IMR-90 (cell line): Measurements from ENCODE around the gene C19orf25.

ENCODE experiments used
- CEBPB ChIP-seq: IDR thresholded peaks from 2 replicates; pipeline ENCODE4 v1.6.1; 2012; ENCODE audit warnings: low read depth, low read length, improper control_type of control experiment
- CHD1 ChIP-seq: IDR thresholded peaks from 2 replicates; pipeline ENCODE4 v1.6.1; 2012; ENCODE audit warnings: low read depth, low read length, improper control_type of control experiment
- FOS ChIP-seq: fragments of 150-350 bp; IDR thresholded peaks from 2 replicates; pipeline ENCODE4 v1.6.1; 2016; ENCODE audit warnings: low read depth, low read length
- MAFK ChIP-seq: IDR thresholded peaks from 2 replicates; pipeline ENCODE4 v1.6.1; 2012; ENCODE audit warnings: low read depth, low read length, improper control_type of control experiment
- MXI1 ChIP-seq: IDR thresholded peaks from 2 replicates; pipeline ENCODE4 v1.6.1; 2012; ENCODE audit warnings: low read depth, mild to moderate bottlenecking, low read length, moderate library complexity, borderline replicate concordance
- NFE2L2 ChIP-seq: fragments of 150-350 bp; IDR thresholded peaks from 2 replicates; pipeline ENCODE4 v1.6.1; 2016; ENCODE audit warnings: low read depth, mild to moderate bottlenecking, low read length
- POLR2A ChIP-seq: IDR thresholded peaks from 2 replicates; pipeline ENCODE4 v1.6.1; 2012; ENCODE audit warnings: mild to moderate bottlenecking, low read depth, low read length
- RAD21 ChIP-seq: IDR thresholded peaks from 2 replicates; pipeline ENCODE4 v1.6.1; 2012; ENCODE audit warnings: low read length, improper control_type of control experiment
- RCOR1 ChIP-seq: IDR thresholded peaks from 2 replicates; pipeline ENCODE4 v1.6.1; 2012; ENCODE audit warnings: mild to moderate bottlenecking, low read length, improper control_type of control experiment; ENCODE audit not compliant: insufficient replicate concordance
- RFX5 ChIP-seq: IDR thresholded peaks from 2 replicates; pipeline ENCODE4 v1.8.0; 2012; ENCODE audit warnings: low read depth, mild to moderate bottlenecking, low read length, moderate library complexity
- SMC3 ChIP-seq: fragments of 150-350 bp; IDR thresholded peaks from 2 replicates; pipeline ENCODE4 v1.6.1; 2016; ENCODE audit warnings: low read depth, mild to moderate bottlenecking, antibody characterized with exemption, low read length, moderate library complexity
- TF ChIP-seq, protein P1 (sequence below): conservative IDR thresholded peaks from 2 replicates; pipeline ENCODE4 v1.5.1; 2012; ENCODE audit warnings: mild to moderate bottlenecking, low read depth, low read length, improper control_type of control experiment
- TF ChIP-seq, protein P2 (sequence below): fragments of 150-350 bp; IDR thresholded peaks from 2 replicates; pipeline ENCODE4 v1.6.1; 2017; ENCODE audit warnings: mild to moderate bottlenecking, antibody characterized with exemption, low read length, low read depth
- TF ChIP-seq, protein P3 (sequence below): fragments of 150-350 bp; IDR thresholded peaks from 2 replicates; pipeline ENCODE4 v1.6.1; 2016; ENCODE audit warnings: low read depth, mild to moderate bottlenecking, low read length, moderate library complexity, borderline replicate concordance

DNA sequence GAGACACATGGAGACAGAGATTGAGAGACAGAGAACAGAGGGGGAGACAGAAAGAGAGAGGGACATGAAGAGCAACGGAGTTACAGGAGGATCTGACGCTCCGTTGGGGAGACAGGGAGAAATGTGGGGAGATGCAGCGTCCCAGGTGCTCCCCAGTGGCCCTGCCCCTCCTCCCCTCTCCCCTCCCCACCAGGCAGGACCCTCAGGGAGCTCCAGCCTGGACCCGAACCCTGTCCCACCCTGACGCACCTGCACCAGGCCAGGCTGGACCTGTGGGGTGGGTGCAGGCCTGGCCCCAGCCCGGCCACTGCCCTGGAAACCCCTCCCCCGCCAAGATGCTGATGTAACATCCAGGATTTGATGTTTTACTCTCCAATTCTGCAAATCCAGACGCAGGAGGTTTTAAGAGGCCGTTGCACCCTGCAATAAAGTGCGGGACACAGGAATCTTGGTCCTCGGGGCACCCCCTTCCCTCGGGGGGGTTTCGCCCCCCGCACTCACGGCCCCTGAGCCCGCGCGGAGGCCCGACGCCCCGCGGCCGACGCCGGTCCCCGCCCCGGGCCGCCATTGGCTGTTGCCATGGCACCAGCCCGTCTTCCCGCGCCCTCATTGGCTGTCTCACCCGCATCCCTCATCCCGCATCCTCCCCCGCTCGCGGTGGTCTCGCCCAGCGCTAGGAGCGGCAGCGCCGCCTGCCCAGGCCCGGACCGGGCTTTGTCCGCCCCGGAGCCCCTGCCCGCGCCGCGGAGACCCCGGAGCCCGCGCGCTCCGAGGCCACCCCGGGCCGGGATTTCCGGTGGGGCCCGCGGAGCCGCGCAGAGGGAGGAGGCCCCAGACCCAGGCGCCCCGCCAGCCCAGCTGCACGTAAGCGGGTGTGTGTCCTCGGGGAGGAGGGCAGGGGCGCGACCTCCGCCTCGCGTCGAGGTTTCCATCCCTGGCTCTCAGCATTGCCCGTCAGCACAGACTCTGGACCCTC, 29.3 kb downstream of the C19orf25 start, which contains the start of gene APC2:
- TF ChIP-seq, protein P1, sequence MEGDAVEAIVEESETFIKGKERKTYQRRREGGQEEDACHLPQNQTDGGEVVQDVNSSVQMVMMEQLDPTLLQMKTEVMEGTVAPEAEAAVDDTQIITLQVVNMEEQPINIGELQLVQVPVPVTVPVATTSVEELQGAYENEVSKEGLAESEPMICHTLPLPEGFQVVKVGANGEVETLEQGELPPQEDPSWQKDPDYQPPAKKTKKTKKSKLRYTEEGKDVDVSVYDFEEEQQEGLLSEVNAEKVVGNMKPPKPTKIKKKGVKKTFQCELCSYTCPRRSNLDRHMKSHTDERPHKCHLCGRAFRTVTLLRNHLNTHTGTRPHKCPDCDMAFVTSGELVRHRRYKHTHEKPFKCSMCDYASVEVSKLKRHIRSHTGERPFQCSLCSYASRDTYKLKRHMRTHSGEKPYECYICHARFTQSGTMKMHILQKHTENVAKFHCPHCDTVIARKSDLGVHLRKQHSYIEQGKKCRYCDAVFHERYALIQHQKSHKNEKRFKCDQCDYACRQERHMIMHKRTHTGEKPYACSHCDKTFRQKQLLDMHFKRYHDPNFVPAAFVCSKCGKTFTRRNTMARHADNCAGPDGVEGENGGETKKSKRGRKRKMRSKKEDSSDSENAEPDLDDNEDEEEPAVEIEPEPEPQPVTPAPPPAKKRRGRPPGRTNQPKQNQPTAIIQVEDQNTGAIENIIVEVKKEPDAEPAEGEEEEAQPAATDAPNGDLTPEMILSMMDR, result no peak
- no peak for TF ChIP-seq POLR2A
- TF ChIP-seq, protein P2, sequence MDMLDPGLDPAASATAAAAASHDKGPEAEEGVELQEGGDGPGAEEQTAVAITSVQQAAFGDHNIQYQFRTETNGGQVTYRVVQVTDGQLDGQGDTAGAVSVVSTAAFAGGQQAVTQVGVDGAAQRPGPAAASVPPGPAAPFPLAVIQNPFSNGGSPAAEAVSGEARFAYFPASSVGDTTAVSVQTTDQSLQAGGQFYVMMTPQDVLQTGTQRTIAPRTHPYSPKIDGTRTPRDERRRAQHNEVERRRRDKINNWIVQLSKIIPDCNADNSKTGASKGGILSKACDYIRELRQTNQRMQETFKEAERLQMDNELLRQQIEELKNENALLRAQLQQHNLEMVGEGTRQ, result no peak
- TF ChIP-seq, protein P3, sequence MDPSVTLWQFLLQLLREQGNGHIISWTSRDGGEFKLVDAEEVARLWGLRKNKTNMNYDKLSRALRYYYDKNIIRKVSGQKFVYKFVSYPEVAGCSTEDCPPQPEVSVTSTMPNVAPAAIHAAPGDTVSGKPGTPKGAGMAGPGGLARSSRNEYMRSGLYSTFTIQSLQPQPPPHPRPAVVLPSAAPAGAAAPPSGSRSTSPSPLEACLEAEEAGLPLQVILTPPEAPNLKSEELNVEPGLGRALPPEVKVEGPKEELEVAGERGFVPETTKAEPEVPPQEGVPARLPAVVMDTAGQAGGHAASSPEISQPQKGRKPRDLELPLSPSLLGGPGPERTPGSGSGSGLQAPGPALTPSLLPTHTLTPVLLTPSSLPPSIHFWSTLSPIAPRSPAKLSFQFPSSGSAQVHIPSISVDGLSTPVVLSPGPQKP, result no peak
- 0 out of 2 replicates have a peak, but pooled peaks have one; percentile 23 for TF ChIP-seq CEBPB
- TF ChIP-seq MAFK, result no peak
- no peak for TF ChIP-seq CHD1
- no peak for TF ChIP-seq MXI1
- no peak for TF ChIP-seq SMC3
- no peak for TF ChIP-seq FOS
- no peak for TF ChIP-seq RFX5
- TF ChIP-seq RAD21, result no peak
- TF ChIP-seq RCOR1, result no peak
- TF ChIP-seq NFE2L2, result no peak
